HEK293 (cell line): ENCODE data around the gene LRRC74B.
A peak's percentile ranks its signal among the peaks of the same experiment; 100 is the strongest.
"Not testable (repeated sequence)": the region's sequence is repeated elsewhere in the genome, so short reads cannot be mapped to it uniquely, and the experiment has no call there.

Source experiments
- CTCF ChIA-PET: fragments of 350-600 bp; formaldehyde crosslinking; extraction: SDS; loops from one replicate; lab custom pipeline; 2021; ENCODE audit warnings: antibody characterized with exemption; lab: Yijun Ruan, JAX
- POLR2A ChIA-PET: fragments of 300-600 bp; formaldehyde crosslinking; extraction: SDS; loops from one replicate; lab custom pipeline; 2020; ENCODE audit warnings: antibody characterized with exemption, inconsistent platforms; lab: Yijun Ruan, JAX
- H3K27ac ChIP-seq: fragments of 200-500 bp; sonication (Bioruptor generic); 2 replicates; pipeline ENCODE4 v1.5.1; 2014; ENCODE audit warnings: low read depth, low read length, control low read depth, inconsistent platforms; ENCODE audit errors: extremely low read depth
- H3K36me3 ChIP-seq, 2 experiments: fragments of 200-500 bp in 1 of 2; sonication (Bioruptor generic) in 1 of 2; 1 replicate in 1 of 2; 2 replicates in 1 of 2; pipeline ENCODE4 v1.5.1; 2014 to 2017; ENCODE audit warnings: inconsistent platforms in 2 of 2, low read length in 2 of 2; ENCODE audit not compliant: control insufficient read depth in 2 of 2, insufficient read depth in 1 of 2
- H3K4me1 ChIP-seq: fragments of 200-500 bp; sonication (Bioruptor generic); 2 replicates; pipeline ENCODE4 v1.5.1; 2014; ENCODE audit warnings: mild to moderate bottlenecking, low read length, inconsistent platforms; ENCODE audit not compliant: control insufficient read depth, insufficient read depth
- H3K4me3 ChIP-seq: 2 replicates; pipeline ENCODE4 v1.5.1; 2011; ENCODE audit warnings: low read depth, mild to moderate bottlenecking, control low read depth, low read length, moderate library complexity
- H3K9me3 ChIP-seq: fragments of 200-500 bp; sonication (Bioruptor generic); 2 replicates; pipeline ENCODE4 v1.5.1; 2014; ENCODE audit warnings: low read depth, low read length, inconsistent platforms; ENCODE audit not compliant: control insufficient read depth, insufficient read depth
- EGR2 ChIP-seq: fragments of 450-650 bp; formaldehyde crosslinking; IDR thresholded peaks from 2 replicates; pipeline ENCODE4 v1.5.1; 2016; ENCODE audit warnings: low read depth, missing biosample characterization, missing genetic modification characterization
- GLI4 ChIP-seq: fragments of 450-650 bp; formaldehyde crosslinking; IDR thresholded peaks from 2 replicates; pipeline ENCODE4 v1.5.1; 2016; ENCODE audit warnings: missing biosample characterization, missing genetic modification characterization
- GLIS2 ChIP-seq: fragments of 450-650 bp; formaldehyde crosslinking; IDR thresholded peaks from 2 replicates; pipeline ENCODE4 v1.5.1; 2016; ENCODE audit warnings: missing biosample characterization, missing genetic modification characterization
- KLF16 ChIP-seq: fragments of 450-650 bp; formaldehyde crosslinking; IDR thresholded peaks from 2 replicates; pipeline ENCODE4 v1.5.1; 2017; ENCODE audit warnings: missing biosample characterization, missing genetic modification characterization
- MEIS1 ChIP-seq: sonication (generic); formaldehyde crosslinking; IDR thresholded peaks from 2 replicates; pipeline ENCODE4 v1.8.1; 2022; ENCODE audit warnings: missing genetic modification reagents, mild to moderate bottlenecking, borderline replicate concordance
- OVOL3 ChIP-seq: fragments of 450-650 bp; formaldehyde crosslinking; IDR thresholded peaks from 2 replicates; pipeline ENCODE4 v1.5.1; 2016; ENCODE audit warnings: missing biosample characterization, missing genetic modification characterization
- ZBTB21 ChIP-seq: fragments of 450-650 bp; formaldehyde crosslinking; IDR thresholded peaks from 2 replicates; pipeline ENCODE4 v1.5.1; 2017; ENCODE audit warnings: missing biosample characterization, missing genetic modification characterization
- ZNF112 ChIP-seq: fragments of 450-650 bp; formaldehyde crosslinking; IDR thresholded peaks from 2 replicates; pipeline ENCODE4 v1.5.0; 2017; ENCODE audit warnings: missing biosample characterization, missing genetic modification characterization
- ZNF16 ChIP-seq: fragments of 450-650 bp; formaldehyde crosslinking; IDR thresholded peaks from 2 replicates; pipeline ENCODE4 v1.5.1; 2016; ENCODE audit warnings: low read depth, missing biosample characterization, missing genetic modification characterization
- ZNF19 ChIP-seq: fragments of 450-650 bp; formaldehyde crosslinking; IDR thresholded peaks from 2 replicates; pipeline ENCODE4; 2016; ENCODE audit warnings: missing biosample characterization, missing genetic modification characterization, low read depth
- ZNF211 ChIP-seq: fragments of 450-650 bp; formaldehyde crosslinking; IDR thresholded peaks from 2 replicates; pipeline ENCODE4 v1.5.1; 2016; ENCODE audit warnings: low read depth, missing biosample characterization, missing genetic modification characterization
- ZNF354C ChIP-seq: fragments of 450-650 bp; formaldehyde crosslinking; IDR thresholded peaks from 2 replicates; pipeline ENCODE4 v1.5.1; 2016; ENCODE audit warnings: missing biosample characterization, missing genetic modification characterization, low read depth, borderline replicate concordance
- ZNF394 ChIP-seq: fragments of 450-650 bp; formaldehyde crosslinking; IDR thresholded peaks from 2 replicates; pipeline ENCODE4 v1.5.1; 2016; ENCODE audit warnings: missing biosample characterization, missing genetic modification characterization, mild to moderate bottlenecking, moderate library complexity, borderline replicate concordance
- ZNF514 ChIP-seq: fragments of 450-650 bp; formaldehyde crosslinking; IDR thresholded peaks from 2 replicates; pipeline ENCODE4 v1.5.1; 2016; ENCODE audit warnings: missing biosample characterization, missing genetic modification characterization
- ZNF530 ChIP-seq: fragments of 450-650 bp; formaldehyde crosslinking; IDR thresholded peaks from 2 replicates; pipeline ENCODE4 v1.5.1; 2016; ENCODE audit warnings: low read depth, missing biosample characterization, missing genetic modification characterization
- ZNF560 ChIP-seq: fragments of 450-650 bp; formaldehyde crosslinking; IDR thresholded peaks from 2 replicates; pipeline ENCODE4 v1.5.1; 2017; ENCODE audit warnings: missing biosample characterization, missing genetic modification characterization, borderline replicate concordance
- ZNF600 ChIP-seq: fragments of 450-650 bp; formaldehyde crosslinking; IDR thresholded peaks from 2 replicates; pipeline ENCODE4 v1.5.1; 2016; ENCODE audit warnings: missing biosample characterization, missing genetic modification characterization
- ZNF654 ChIP-seq: fragments of 450-650 bp; formaldehyde crosslinking; IDR thresholded peaks from 2 replicates; pipeline ENCODE4 v1.5.1; 2016; ENCODE audit warnings: low read depth, missing biosample characterization, missing genetic modification characterization
- ZSCAN5A ChIP-seq: fragments of 450-650 bp; formaldehyde crosslinking; IDR thresholded peaks from 2 replicates; pipeline ENCODE4 v1.5.1; 2016; ENCODE audit warnings: missing biosample characterization, missing genetic modification characterization
- TF ChIP-seq, protein P1 (sequence below): fragments of 450-650 bp; IDR thresholded peaks from 2 replicates; pipeline ENCODE4 v1.5.1; 2018; ENCODE audit warnings: missing biosample characterization, missing genetic modification characterization

LRRC74B gene

DNA sequence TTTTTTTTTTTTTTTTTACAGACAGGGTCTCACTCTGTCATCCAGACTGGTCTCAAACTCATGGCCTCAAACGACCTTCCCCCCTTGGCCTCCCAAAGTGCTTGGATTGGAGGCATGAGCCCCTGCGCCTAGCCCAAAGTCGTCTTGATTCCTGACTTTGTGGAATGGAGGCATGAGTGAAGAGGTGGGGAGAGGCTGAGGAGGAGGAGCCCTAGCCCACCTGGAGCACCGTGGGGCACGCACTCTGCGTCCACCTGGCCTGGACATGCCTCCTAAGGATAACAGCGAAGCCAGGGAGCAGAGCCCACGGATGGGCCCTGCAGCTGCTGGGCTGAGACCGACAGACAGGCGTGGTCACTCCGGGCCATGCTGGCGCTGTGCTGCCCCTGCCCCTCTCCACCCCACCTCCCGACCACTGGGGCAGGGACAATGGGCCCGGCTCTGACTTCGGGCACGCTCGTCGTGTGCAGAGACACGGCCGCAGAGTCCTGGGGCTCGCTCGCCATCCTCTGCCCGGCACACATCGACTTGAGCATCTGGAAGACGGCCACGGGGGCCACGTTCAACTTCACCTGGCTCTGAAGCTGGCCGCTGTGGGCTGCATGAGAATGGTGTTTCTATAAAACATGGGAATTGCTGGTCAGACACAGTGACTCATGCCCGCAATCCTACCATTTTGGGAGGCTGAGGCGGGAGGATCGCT lies 34.8 kb downstream of the LRRC74B start:
- CTCF ChIA-PET, result no interaction called here
- POLR2A ChIA-PET, result no interaction called here
- no peak overlapping the region for H3K4me3 ChIP-seq
- TF ChIP-seq MEIS1 (CRISPR knock-in tag) (no peak), ZNF19 (no peak), ZNF560 (tag by site-specific recombination) (no peak)
- TF ChIP-seq, all 188 proteins: peak for 0
- H3K36me3 ChIP-seq, result no peaks in the 10 kb centered on the region
- H3K9me3 ChIP-seq, result no peaks in the 10 kb centered on the region
- no peaks in the 10 kb centered on the region for H3K4me1 ChIP-seq
- H3K27ac ChIP-seq, result no peak overlapping the region

DNA sequence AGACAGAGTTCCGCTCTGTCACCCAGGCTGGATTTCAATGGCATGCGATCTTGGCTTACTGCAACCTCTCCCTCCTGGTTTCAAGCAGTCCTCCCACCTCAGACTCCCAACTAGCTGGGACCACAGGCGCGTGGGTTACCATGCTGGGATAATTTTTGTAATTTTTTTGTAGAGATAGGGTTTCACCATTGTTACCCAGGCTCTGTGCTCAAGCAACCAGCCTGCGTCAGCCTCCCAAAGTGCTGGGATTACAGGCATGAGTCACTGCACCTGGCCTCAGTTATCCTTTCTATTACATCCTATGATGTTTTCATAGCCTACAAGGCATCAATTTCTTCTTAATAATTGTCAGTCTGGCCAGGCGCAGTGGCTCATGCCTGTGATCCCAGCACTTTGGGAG lies 36.5 kb downstream of the LRRC74B start:
- Histone ChIP-seq H3K4me1 (no peaks in the 10 kb centered on the region), H3K27ac (no peak overlapping the region), H3K4me3 (no peak overlapping the region), H3K9me3 (no peaks in the 10 kb centered on the region), H3K36me3 (no peaks in the 10 kb centered on the region)
- TF ChIP-seq ZNF394 (tag by site-specific recombination), result no peak
- no peak for TF ChIP-seq GLIS2 (tag by site-specific recombination)
- 0 out of 2 replicates have a peak, but pooled peaks have one; percentile 12 for TF ChIP-seq EGR2
- no peak for TF ChIP-seq ZNF600 (tag by site-specific recombination)
- ChIA-PET CTCF (interaction anchor here (0.7 kb wide), 1 partner anchor 185 kb away, joined by 3 read pairs; no protein-coding TSS in a partner anchor), POLR2A (no interaction called here)

DNA sequence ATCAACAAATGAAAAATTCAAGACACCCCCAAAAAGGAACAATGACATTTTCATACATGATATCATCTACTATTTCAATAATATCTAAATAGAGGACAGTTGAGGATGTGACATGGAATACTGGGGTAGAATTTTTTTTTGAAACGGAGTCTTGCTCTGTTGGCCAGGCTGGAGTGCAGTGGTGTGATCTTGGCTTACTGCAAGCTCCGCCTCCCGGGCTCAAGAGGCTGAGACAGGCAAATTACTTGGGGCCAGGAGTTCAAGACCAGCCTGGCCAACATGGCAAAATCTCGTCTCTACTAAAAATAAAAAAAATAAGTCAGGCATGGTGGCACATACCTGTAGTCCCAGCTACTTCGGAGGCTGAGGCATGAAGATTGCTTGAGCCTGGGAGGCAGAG lies 41.4 kb downstream of the LRRC74B start:
- ChIA-PET POLR2A (no interaction called here), CTCF (no interaction called here)
- Histone ChIP-seq H3K4me1 (no peaks in the 10 kb centered on the region), H3K4me3 (no peak overlapping the region), H3K9me3 (no peaks in the 10 kb centered on the region), H3K36me3 (no peaks in the 10 kb centered on the region), H3K27ac (no peak overlapping the region)
- no peak for TF ChIP-seq ZNF16 (tag by site-specific recombination)
- no peak for TF ChIP-seq ZNF354C (tag by site-specific recombination)
- TF ChIP-seq ZNF600 (tag by site-specific recombination), result no peak
- no peak for TF ChIP-seq GLI4 (tag by site-specific recombination)
- TF ChIP-seq ZNF112 (tag by site-specific recombination), result no peak
- no peak for TF ChIP-seq ZNF211 (tag by site-specific recombination)
- TF ChIP-seq ZNF514 (tag by site-specific recombination), result no peak
- TF ChIP-seq, protein P1, sequence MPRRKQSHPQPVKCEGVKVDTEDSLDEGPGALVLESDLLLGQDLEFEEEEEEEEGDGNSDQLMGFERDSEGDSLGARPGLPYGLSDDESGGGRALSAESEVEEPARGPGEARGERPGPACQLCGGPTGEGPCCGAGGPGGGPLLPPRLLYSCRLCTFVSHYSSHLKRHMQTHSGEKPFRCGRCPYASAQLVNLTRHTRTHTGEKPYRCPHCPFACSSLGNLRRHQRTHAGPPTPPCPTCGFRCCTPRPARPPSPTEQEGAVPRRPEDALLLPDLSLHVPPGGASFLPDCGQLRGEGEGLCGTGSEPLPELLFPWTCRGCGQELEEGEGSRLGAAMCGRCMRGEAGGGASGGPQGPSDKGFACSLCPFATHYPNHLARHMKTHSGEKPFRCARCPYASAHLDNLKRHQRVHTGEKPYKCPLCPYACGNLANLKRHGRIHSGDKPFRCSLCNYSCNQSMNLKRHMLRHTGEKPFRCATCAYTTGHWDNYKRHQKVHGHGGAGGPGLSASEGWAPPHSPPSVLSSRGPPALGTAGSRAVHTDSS, result no peak
- no peak for TF ChIP-seq KLF16
- no peak for TF ChIP-seq OVOL3
- TF ChIP-seq ZSCAN5A, result no peak
- TF ChIP-seq ZNF654 (tag by site-specific recombination), result no peak
- no peak for TF ChIP-seq EGR2
- no peak for TF ChIP-seq ZNF530 (tag by site-specific recombination)
- TF ChIP-seq ZBTB21 (tag by site-specific recombination), result no peak

GRCh38 chr22:21087926-21088325 lies 42.2 kb downstream of the LRRC74B start:
- H3K9me3 ChIP-seq, H3K4me3 ChIP-seq, H3K36me3 ChIP-seq, H3K27ac ChIP-seq, H3K4me1 ChIP-seq, CTCF ChIA-PET, POLR2A ChIA-PET: not testable (repeated sequence)

DNA sequence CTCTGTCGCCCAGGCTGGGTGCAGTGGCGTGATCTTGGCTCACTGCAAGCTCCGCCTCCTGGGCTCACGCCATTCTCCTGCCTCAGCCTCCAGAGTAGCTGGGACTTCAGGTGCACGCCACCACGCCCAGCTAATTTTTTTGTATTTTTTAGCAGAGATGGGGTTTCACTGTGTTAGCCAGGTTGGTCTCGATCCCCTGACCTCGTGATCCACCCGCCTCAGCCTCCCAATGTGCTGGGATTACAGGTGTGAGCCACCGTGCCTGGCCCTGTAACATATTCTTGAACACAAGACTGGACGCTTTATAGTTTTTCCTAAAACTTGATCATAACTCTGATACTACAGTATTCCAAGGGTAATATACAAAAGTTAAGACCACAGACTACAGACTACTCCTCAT lies 45.5 kb downstream of the LRRC74B start:
- H3K4me3 ChIP-seq, H3K36me3 ChIP-seq, H3K27ac ChIP-seq, H3K9me3 ChIP-seq, H3K4me1 ChIP-seq, POLR2A ChIA-PET: not testable (repeated sequence)
- CTCF ChIA-PET, result interaction anchor here (1.3 kb wide), 1 partner anchor 11 kb away, joined by 7 read pairs; no protein-coding TSS in a partner anchor
